Fibroblast of pulmonary artery (primary cell): ENCODE results near the gene TTC7B.
A peak's percentile ranks its signal among the peaks of the same experiment; 100 is the strongest.

Source experiments
- DNase-seq: peaks from one replicate; pipeline ENCODE4 v3.0.0-alpha.2; 2010; ENCODE audit warnings: low read depth
- H3K4me3 ChIP-seq: replicated peaks from 2 replicates; pipeline ENCODE4 v1.5.1; 2011; ENCODE audit warnings: low read depth, mild to moderate bottlenecking, control low read depth, low read length, moderate library complexity
- TF ChIP-seq, protein P1 (sequence below): IDR thresholded peaks from 2 replicates; pipeline ENCODE4 v1.5.1; 2011; ENCODE audit warnings: mild to moderate bottlenecking, control low read depth, low read length, inconsistent platforms; ENCODE audit errors: missing control alignments

Gene TTC7B

DNA sequence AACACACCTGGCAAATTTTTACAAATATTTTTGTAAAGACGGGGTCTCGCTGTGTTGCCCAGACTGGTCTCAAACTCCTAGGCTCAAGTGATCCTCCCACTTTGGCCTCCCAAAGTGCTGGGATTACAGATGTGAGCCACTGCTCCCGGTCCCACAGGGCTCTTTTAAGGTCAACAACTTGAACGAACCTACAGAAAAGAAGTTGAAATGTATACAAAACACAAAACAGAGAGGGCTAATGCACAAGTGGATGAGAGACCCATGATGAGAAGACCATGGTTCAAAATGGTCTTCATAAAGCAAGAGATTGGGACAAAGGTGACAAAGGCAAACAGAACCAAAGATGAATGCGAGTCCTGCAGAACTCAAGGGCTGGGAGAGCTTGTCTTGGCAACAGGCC is 328.0 kb downstream of the TTC7B start:
- H3K4me3 ChIP-seq = no peak overlapping the region
- no peak for DNase-seq
- TF ChIP-seq, protein P1, sequence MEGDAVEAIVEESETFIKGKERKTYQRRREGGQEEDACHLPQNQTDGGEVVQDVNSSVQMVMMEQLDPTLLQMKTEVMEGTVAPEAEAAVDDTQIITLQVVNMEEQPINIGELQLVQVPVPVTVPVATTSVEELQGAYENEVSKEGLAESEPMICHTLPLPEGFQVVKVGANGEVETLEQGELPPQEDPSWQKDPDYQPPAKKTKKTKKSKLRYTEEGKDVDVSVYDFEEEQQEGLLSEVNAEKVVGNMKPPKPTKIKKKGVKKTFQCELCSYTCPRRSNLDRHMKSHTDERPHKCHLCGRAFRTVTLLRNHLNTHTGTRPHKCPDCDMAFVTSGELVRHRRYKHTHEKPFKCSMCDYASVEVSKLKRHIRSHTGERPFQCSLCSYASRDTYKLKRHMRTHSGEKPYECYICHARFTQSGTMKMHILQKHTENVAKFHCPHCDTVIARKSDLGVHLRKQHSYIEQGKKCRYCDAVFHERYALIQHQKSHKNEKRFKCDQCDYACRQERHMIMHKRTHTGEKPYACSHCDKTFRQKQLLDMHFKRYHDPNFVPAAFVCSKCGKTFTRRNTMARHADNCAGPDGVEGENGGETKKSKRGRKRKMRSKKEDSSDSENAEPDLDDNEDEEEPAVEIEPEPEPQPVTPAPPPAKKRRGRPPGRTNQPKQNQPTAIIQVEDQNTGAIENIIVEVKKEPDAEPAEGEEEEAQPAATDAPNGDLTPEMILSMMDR = no peak

DNA sequence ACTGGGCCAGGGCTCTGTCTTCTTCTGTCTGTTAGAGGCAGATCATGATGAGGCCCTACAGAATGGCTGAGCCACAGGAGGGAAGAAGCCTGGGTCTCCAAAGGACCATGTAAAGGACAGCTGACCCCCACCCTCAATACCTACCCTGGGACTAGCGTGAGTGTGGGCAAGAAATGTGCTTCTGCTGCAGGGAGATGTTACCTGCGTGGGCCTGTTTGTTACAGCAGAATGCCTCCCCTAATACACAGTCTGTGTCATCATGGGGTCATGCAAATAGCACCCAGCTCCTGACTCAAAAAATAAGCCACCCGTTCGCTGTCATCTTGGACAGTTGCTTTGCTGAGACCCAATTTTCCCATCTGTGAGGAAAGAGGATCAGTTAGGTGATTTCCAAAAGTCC is 328.8 kb downstream of the TTC7B start:
- TF ChIP-seq, protein P1 = no peak
- DNase-seq = no peak
- H3K4me3 ChIP-seq = no peak overlapping the region

DNA sequence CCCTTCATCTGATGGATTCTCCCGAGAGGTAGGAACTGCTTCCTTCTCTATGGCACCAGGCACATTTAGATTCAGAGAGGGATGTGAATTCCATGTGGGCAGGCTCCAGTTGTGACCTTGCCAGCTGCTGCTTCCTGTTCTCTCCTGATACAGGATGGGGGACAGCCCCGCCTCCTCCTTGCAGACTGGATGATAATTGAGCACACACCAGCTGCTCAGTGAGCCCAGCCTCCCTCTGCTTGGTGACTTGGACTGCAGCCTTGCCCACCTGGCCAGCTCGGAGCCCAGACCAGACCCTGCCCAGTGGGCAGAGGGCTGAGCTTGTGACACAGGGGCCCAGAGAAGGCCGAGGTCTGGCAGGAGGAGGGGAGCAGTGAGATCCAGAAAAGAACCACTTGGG is 329.2 kb downstream of the TTC7B start:
- peak; percentile 18 for DNase-seq
- TF ChIP-seq, protein P1 = no peak
- no peak overlapping the region for H3K4me3 ChIP-seq

DNA sequence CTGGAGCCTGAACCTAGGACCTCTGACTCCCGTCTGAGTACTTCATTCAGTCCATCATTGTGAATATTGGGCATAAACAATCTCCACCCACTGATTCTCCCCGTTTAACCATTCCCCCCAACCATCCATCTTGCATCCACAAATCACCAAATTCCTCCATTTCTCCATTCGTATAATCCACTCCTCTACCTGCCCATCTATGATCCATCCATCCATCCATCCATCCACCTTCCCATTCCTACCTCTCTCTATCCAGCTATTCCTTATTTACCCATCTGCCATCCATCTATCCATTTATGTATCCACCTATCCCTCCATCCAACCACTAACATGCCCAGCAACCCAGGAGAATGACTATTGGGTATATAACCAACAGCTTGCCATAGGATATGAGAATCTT is 331.9 kb downstream of the TTC7B start:
- no peak for DNase-seq
- H3K4me3 ChIP-seq = no peak overlapping the region

DNA sequence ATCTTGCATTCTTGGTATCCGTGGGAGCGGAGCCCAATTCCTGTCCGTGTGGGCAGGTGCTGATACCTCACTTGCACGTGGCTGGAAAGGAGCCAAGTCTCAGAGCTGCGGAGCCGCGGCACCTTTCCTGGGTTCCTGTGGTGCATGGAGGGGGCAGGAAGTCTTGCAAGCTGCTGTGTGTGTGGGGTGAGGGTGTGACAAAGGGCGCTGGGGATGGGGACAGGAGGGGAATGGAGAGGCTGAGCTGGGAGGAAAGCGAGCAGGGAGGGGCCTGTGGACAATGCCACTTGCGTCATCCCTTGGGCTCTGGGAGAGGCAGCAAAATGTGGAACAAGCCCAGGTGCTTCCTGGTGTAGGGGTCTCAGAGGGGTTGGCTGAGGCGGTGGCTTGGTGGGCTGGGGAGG is 332.7 kb downstream of the TTC7B start:
- no peak overlapping the region for H3K4me3 ChIP-seq
- DNase-seq = peak; percentile 3
- TF ChIP-seq, protein P1 = no peak

More for the DNA sequence above, 331.9 kb downstream of the TTC7B start:
- TF ChIP-seq, protein P1 = no peak

DNA sequence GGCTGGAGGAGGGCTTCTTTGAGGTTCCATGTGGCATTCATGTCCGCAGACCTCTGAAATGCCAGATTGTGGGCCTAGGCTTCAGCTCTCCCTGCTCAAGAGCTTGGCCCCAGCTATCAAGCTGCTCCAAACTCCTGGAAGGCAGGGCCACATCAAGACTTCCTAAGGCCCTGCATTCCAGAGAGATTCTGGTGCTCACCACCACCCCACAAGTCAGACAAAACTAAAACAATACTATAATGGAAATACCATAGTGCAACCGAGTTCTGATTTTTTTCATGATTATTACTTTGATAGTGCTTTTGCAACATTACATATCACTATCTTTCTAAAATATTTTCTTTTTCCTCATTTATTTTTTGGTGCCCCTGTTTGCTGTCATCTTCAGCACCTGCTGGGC is 333.1 kb downstream of the TTC7B start:
- no peak for DNase-seq
- no peak overlapping the region for H3K4me3 ChIP-seq
- TF ChIP-seq, protein P1 = no peak

DNA sequence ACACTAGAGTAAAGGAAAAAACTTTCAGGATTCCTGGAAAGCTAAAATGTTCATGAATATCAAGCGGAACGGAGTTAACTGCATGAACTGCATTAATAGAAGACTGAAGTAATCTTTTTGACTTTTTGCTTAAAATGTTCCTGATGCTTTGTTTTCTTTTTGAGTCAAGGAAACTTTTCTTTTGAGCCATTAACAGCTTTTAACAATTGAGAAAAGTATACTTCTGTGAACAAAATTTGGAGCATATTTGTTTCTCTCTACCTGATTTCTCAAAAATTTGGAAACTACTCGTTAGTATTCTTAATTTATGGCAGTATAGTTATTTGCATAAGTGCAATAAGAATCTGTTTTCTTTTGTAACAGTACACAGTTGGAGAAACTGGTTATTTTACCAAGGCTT is 340.9 kb downstream of the TTC7B start:
- TF ChIP-seq, protein P1 = no peak
- H3K4me3 ChIP-seq = no peak overlapping the region
- no peak for DNase-seq
